Right renal cortex interstitium (tissue), 3 donors: ENCODE results near the gene UPK1A. TPM values are rescaled to one million over a fixed set of nuclear protein-coding genes. Genes with fewer than 3 reads are reported as not detected.

Source experiments
- DNase-seq, 3 donors: peaks; one replicate each; pipeline ENCODE4 v3.0.0-alpha.2; 2013; ENCODE audit warnings: low read depth in 3 of 3, low spot score in 2 of 3
- polyA plus RNA-seq, 3 donors: library from polyadenylated mRNA; unstranded; fragments of 120-200 nt; gene quantifications; one replicate each; pipeline ENCODE4 v1.2.1, GENCODE V29; 2013; ENCODE audit not compliant: insufficient read length in 3 of 3

UPK1A gene
- 10 to 100 TPM in 2 of 3 donors, under 1 TPM in 1; 0.12 to 18.6 (median 13.4) TPM for polyA plus RNA-seq

GRCh38 chr19:35666251-35666913 lies at the start of gene UPK1A:
TSS of gene UPK1A (plus strand) at chr19:35666517. CDS start at chr19:35666813, 296 bp downstream.
- no peak for DNase-seq

GRCh38 chr19:35618857-35619256 lies 47.5 kb upstream of the UPK1A start:
- DNase-seq: no peak

- no peak for DNase-seq
These were observed 46.9 kb upstream of the UPK1A start for GRCh38 chr19:35619290-35619923.

GRCh38 chr19:35620001-35620400 lies 46.3 kb upstream of the UPK1A start:
- DNase-seq: no peak

GRCh38 chr19:35621708-35622107 lies 44.6 kb upstream of the UPK1A start:
- no peak for DNase-seq

- DNase-seq: no peak
These were observed 43.6 kb upstream of the UPK1A start for GRCh38 chr19:35622750-35623149.

GRCh38 chr19:35623327-35624010 lies 42.8 kb upstream of the UPK1A start:
- no peak for DNase-seq

- DNase-seq: no peak
These were observed 38.1 kb upstream of the UPK1A start for GRCh38 chr19:35628264-35628564.

- peak; percentile 98 to 99 (median 99) for DNase-seq
These were observed 37.6 kb upstream of the UPK1A start, which contains the start of gene RBM42 for GRCh38 chr19:35628565-35629331. TSS of gene RBM42 (plus strand) at chr19:35629036. CDS start at chr19:35629154, 118 bp downstream.

- no peak for DNase-seq
These were observed 37.0 kb upstream of the UPK1A start for GRCh38 chr19:35629332-35629633.

- no peak for DNase-seq
These were observed 32.4 kb upstream of the UPK1A start for GRCh38 chr19:35633727-35634440.

- no peak for DNase-seq
These were observed 29.7 kb upstream of the UPK1A start for GRCh38 chr19:35636651-35637050.

GRCh38 chr19:35637165-35637564 lies 29.2 kb upstream of the UPK1A start:
- no peak for DNase-seq

GRCh38 chr19:35639321-35639639 lies 27.0 kb upstream of the UPK1A start:
- no peak for DNase-seq

- DNase-seq: no peak
These were observed 26.5 kb upstream of the UPK1A start for GRCh38 chr19:35639863-35640262.

- no peak for DNase-seq
These were observed 24.7 kb upstream of the UPK1A start, which contains the start of gene ETV2 for GRCh38 chr19:35641515-35642151. TSS of gene ETV2 (plus strand) at chr19:35641745. CDS start at chr19:35642461, 716 bp downstream.

GRCh38 chr19:35642312-35642711 lies 24.0 kb upstream of the UPK1A start:
- no peak for DNase-seq

GRCh38 chr19:35642798-35643254 lies 23.5 kb upstream of the UPK1A start:
- DNase-seq: no peak

- peak in 2 of 3 donors; percentile 73 to 79 for DNase-seq
These were observed 22.8 kb upstream of the UPK1A start for GRCh38 chr19:35643255-35644205.
